Stimulated activated CD4-positive, alpha-beta T cell treated with anti-CD3 and anti-CD28 coated beads, Interleukin-1b, Interleukin-23, amount 100 ng/mL, for 24 hours (primary cell): ENCODE data around the gene ACKR3.

Experiments used
- DNase-seq, 4 experiments: peaks; one replicate each; pipeline ENCODE4 v3.0.0-alpha.2; 2020; ENCODE audit warnings: low read depth in 4 of 4, low spot score in 1 of 4

ACKR3 gene

DNA sequence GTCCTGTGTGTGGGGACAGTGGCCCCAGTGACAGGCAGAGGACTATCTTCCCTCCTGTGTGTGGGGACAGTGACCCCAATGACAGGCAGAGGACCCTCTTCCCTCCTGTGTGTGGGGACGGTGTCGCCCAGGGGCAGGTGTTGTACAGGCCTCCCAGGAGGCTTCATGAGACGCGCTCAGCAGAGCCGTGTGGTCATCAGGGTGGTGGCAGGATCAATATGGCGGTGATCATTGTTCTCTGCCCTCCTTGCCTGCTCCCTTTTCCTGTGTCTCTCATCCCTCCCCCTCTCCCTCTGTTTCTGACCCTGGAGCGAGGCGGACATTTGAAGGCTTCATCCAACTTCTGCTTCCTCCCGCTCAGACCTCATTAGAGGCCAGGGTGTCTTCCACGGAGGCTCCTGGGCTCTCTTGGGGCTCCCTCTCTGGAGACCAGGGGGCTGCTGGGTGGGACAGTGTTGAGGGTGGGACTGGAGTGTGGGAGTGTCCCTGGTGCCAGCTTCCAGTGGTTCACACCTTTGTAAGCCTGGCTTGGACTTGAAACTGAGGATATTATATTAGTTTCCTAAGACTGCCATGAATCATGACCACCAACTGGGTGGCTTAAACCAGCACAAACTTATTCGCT lies 59.5 kb downstream of the ACKR3 start:
- DNase-seq = no peak

DNA sequence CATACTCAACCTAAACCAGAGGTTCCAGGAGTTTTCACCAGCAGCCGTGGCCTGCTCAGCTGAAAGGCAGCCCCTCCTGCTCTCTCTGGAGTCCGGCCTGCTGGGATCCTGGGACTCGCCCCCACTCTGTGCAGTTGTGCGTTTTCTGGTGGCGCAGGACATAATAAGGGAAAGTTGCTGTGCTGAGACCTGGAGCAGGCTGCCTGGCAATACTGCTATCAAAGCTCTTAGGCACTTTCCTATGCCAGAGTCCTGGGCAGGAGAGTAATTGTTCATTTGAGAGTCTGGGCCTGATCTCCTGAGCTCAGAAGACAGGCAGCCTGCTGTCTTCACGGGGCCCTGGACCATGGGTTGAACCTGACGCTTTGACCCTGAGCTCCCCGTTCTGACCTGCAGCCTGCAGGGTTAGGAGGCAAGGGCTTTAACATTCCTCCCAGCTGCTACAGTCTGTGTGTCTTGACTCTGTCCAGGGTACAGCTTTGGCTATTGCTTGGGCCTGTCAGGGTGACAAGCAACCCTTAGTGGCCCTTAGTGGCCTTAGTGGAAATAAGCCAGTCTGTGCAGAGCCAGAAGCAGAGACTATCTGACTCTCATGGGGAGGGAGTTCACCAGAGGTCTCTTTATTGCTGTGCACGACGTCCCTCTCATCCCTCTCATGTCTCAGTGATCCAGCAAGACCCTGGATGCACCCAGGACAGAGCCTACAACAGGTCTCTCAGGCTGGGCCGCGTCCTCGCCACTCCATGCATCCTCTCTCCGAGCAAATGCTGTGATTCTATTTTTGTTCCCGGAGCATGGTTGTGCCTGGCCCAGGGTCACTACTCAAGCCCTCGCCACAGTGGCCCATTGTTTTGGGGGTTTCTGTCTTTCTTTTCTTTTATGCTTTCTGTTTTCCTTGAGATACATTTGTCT lies 60.6 kb downstream of the ACKR3 start:
- DNase-seq = no peak

DNA sequence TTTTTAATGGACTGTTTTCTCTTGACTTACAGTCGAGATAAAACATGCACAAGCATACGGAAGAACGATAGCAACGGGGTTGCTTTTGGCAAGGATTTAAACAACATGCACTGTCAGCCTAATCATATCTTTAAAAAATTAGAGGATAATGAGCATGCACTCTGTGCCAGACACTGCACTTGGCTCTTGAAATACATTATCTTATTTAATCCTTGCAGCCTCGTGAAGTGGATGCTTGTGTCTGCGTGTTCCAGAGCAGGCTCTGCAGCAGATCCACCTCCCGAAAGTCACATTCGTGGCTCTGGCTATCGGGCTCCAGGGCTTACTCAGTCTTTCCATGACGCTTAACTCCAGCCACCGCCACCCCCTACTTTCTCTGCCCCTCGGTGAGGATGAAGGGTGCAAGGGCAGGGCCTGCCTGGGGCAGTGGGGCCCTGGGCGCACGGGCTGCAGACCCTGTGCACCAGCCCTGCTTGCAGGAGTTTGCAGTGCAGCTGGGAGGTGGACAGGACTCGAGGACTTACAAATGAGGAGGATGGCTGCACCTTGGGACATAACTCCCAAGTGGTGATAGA lies 61.7 kb downstream of the ACKR3 start:
- DNase-seq = no peak

- DNase-seq = no peak
These were observed 62.2 kb downstream of the ACKR3 start for GRCh38 chr2:236631856-236632291.
